ENCODE measurements around the gene PRUNE2.

Gene PRUNE2

GRCh38 chr9:76646249-76646648, 259.7 kb downstream of the PRUNE2 start:
- WGBS, 2 experiments = 91 to 93% methylated on average over 4 of the region's 4 CpGs
- Histone ChIP-seq H3K9me3 (ENCODE audit: control insufficient read depth, low read length) (no peaks in the 10 kb centered on the region), H3K4me1 (ENCODE audit: control insufficient read depth, insufficient read depth, low read length) (peaks cover 9% of the 10 kb centered on the region), H3K27ac (ENCODE audit: insufficient read depth, low read depth, low read length, poor library complexity, severe bottlenecking) (no peak overlapping the region), H3K27me3 (ENCODE audit: control insufficient read depth, insufficient read depth, low read length, poor library complexity, severe bottlenecking) (no peaks in the 10 kb centered on the region), H3K4me3 (ENCODE audit: insufficient read depth, low read depth, low read length) (no peak overlapping the region), H3K36me3 (ENCODE audit: control insufficient read depth, insufficient read depth, low read length) (no peaks in the 10 kb centered on the region)

GRCh38 chr9:76644647-76645250, 261.2 kb downstream of the PRUNE2 start:
- no peak overlapping the region for H3K27ac ChIP-seq (ENCODE audit: insufficient read depth, low read depth, low read length, poor library complexity, severe bottlenecking)
- no peaks in the 10 kb centered on the region for H3K27me3 ChIP-seq (ENCODE audit: control insufficient read depth, insufficient read depth, low read length, poor library complexity, severe bottlenecking)
- H3K4me1 ChIP-seq (ENCODE audit: control insufficient read depth, insufficient read depth, low read length) = peaks cover 4% of the 10 kb centered on the region
- H3K4me3 ChIP-seq (ENCODE audit: insufficient read depth, low read depth, low read length) = no peak overlapping the region
- H3K36me3 ChIP-seq (ENCODE audit: control insufficient read depth, insufficient read depth, low read length) = no peaks in the 10 kb centered on the region
- no peaks in the 10 kb centered on the region for H3K9me3 ChIP-seq (ENCODE audit: control insufficient read depth, low read length)
- 93 to 94% methylated on average over 10 of the region's 10 CpGs for WGBS, 2 experiments

DNA sequence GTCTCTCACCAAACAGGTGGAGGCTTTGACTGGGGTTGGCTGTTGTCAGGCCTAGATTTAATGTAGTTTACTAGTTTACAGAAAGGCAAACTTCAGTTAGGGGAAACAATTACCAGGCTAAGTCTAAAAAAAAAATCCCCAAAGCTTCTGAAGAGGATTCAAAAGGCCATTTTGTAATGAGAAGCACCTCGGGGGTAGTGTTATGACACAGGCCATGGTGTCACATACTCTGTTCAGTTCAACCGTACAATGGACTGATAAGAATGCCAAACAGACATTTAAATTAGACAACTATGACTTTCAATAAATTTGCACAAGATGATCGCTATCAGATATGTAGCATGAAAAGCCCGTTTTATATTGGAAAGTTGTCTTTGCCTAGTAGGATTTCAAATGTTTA, 261.7 kb downstream of the PRUNE2 start:
- H3K9me3 ChIP-seq (ENCODE audit: control insufficient read depth, low read length) = no peaks in the 10 kb centered on the region
- H3K4me3 ChIP-seq (ENCODE audit: insufficient read depth, low read depth, low read length) = no peak overlapping the region
- peaks cover 4% of the 10 kb centered on the region for H3K4me1 ChIP-seq (ENCODE audit: control insufficient read depth, insufficient read depth, low read length)
- no peaks in the 10 kb centered on the region for H3K36me3 ChIP-seq (ENCODE audit: control insufficient read depth, insufficient read depth, low read length)
- H3K27ac ChIP-seq (ENCODE audit: insufficient read depth, low read depth, low read length, poor library complexity, severe bottlenecking) = no peak overlapping the region
- WGBS, 2 experiments = 94 to 98% methylated on average over 4 of the region's 4 CpGs
- no peaks in the 10 kb centered on the region for H3K27me3 ChIP-seq (ENCODE audit: control insufficient read depth, insufficient read depth, low read length, poor library complexity, severe bottlenecking)

DNA sequence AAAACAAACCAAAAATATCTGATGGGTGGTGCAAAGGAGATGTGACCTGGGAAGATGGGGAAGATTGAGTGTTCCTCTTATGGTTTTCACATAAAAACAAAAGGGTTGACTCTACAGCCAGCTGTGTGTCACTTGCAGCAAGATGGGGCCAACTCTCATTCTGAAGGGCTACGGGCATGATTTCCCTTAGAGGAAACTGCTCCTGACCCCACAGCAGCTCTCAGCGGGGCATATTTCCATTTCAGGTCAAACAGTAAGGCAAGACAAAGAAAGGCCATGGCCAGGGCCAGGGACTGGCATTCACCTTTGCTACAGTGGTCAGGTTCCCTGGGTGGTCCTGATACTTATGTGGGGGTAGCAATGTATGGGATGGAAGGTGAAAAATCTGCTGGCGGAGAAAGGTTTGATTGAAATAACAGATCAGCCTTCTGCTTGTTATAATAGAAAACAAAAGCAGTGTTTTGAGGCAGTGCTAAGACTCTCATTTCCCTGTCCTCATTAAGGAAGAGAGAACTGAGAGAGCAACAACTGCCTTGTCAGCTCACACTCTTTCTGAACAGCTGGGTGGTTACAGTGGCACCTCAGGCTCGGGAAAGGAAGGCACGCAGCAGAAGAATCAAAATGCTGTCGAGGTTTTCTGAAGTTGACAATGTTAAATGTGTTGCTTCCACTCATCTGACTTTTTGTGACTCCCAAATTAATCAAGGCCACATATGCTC, 262.4 kb downstream of the PRUNE2 start:
- no peaks in the 10 kb centered on the region for H3K36me3 ChIP-seq (ENCODE audit: control insufficient read depth, insufficient read depth, low read length)
- H3K27ac ChIP-seq (ENCODE audit: insufficient read depth, low read depth, low read length, poor library complexity, severe bottlenecking) = no peak overlapping the region
- 64% methylated on average over 6 of the region's 6 CpGs for WGBS, 2 experiments

GRCh38 chr9:76642701-76643209, 263.2 kb downstream of the PRUNE2 start:
- no peaks in the 10 kb centered on the region for H3K36me3 ChIP-seq (ENCODE audit: control insufficient read depth, insufficient read depth, low read length)
- no peak overlapping the region for H3K27ac ChIP-seq (ENCODE audit: insufficient read depth, low read depth, low read length, poor library complexity, severe bottlenecking)
- no peaks in the 10 kb centered on the region for H3K27me3 ChIP-seq (ENCODE audit: control insufficient read depth, insufficient read depth, low read length, poor library complexity, severe bottlenecking)
- H3K9me3 ChIP-seq (ENCODE audit: control insufficient read depth, low read length) = no peaks in the 10 kb centered on the region
- WGBS, 2 experiments = 80 to 86% methylated on average over 5 of the region's 5 CpGs
- H3K4me1 ChIP-seq (ENCODE audit: control insufficient read depth, insufficient read depth, low read length) = peaks cover 4% of the 10 kb centered on the region
- no peak overlapping the region for H3K4me3 ChIP-seq (ENCODE audit: insufficient read depth, low read depth, low read length)

More for the DNA sequence above, 262.4 kb downstream of the PRUNE2 start:
- Histone ChIP-seq H3K9me3 (ENCODE audit: control insufficient read depth, low read length) (no peaks in the 10 kb centered on the region), H3K27me3 (ENCODE audit: control insufficient read depth, insufficient read depth, low read length, poor library complexity, severe bottlenecking) (no peaks in the 10 kb centered on the region), H3K4me1 (ENCODE audit: control insufficient read depth, insufficient read depth, low read length) (peaks cover 4% of the 10 kb centered on the region), H3K4me3 (ENCODE audit: insufficient read depth, low read depth, low read length) (no peak overlapping the region)

DNA sequence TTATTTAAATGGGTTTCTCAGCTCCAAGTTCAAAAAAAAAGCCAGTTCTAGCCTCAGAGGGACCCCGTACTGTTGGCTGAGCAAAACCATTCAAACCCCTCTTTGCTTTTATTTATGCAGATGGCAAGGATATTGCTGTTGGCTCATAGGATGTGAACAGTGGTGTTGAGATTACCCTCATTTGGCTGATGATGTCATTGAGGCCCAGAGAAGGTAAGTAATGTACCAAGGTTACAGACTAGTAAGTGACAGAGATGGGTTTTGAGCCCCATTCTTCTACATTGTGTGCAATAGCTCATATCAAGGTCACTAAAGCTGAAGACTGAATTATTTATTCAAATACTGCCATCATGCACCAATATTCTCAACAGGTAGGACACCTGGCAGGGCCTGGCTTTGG, 263.8 kb downstream of the PRUNE2 start:
- Histone ChIP-seq H3K4me3 (ENCODE audit: insufficient read depth, low read depth, low read length) (no peak overlapping the region), H3K36me3 (ENCODE audit: control insufficient read depth, insufficient read depth, low read length) (no peaks in the 10 kb centered on the region), H3K27me3 (ENCODE audit: control insufficient read depth, insufficient read depth, low read length, poor library complexity, severe bottlenecking) (no peaks in the 10 kb centered on the region), H3K27ac (ENCODE audit: insufficient read depth, low read depth, low read length, poor library complexity, severe bottlenecking) (no peak overlapping the region), H3K9me3 (ENCODE audit: control insufficient read depth, low read length) (no peaks in the 10 kb centered on the region), H3K4me1 (ENCODE audit: control insufficient read depth, insufficient read depth, low read length) (peaks cover 4% of the 10 kb centered on the region)
- 100% methylated on average over 1 of the region's 1 CpG for WGBS, 2 experiments

GRCh38 chr9:76638001-76638400, 267.9 kb downstream of the PRUNE2 start:
- Histone ChIP-seq H3K4me1 (ENCODE audit: control insufficient read depth, insufficient read depth, low read length) (no peaks in the 10 kb centered on the region), H3K9me3 (ENCODE audit: control insufficient read depth, low read length) (no peaks in the 10 kb centered on the region), H3K27me3 (ENCODE audit: control insufficient read depth, insufficient read depth, low read length, poor library complexity, severe bottlenecking) (no peaks in the 10 kb centered on the region), H3K27ac (ENCODE audit: insufficient read depth, low read depth, low read length, poor library complexity, severe bottlenecking) (no peak overlapping the region), H3K36me3 (ENCODE audit: control insufficient read depth, insufficient read depth, low read length) (no peaks in the 10 kb centered on the region), H3K4me3 (ENCODE audit: insufficient read depth, low read depth, low read length) (no peak overlapping the region)
- WGBS, 2 experiments = 91 to 94% methylated on average over 4 of the region's 4 CpGs

DNA sequence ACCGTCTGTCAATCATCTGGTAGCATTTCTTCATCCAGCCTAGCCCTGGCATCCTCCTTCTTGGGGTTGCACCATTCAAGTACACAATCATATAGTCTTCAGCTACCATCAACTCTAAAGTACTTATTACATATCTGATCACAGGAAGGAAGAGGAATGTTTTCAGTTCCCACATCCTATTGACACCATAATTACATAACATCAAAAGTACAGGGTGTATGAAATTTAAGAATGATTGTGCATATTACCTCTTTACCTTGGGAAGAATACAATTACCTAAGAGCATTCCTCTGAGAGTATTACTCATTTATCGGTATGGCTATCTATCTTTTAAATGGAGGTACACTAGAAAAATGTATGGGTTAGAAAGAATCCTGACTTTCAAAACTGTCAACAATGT, 268.5 kb downstream of the PRUNE2 start:
- Histone ChIP-seq H3K27ac (ENCODE audit: insufficient read depth, low read depth, low read length, poor library complexity, severe bottlenecking) (no peak overlapping the region), H3K4me3 (ENCODE audit: insufficient read depth, low read depth, low read length) (no peak overlapping the region), H3K9me3 (ENCODE audit: control insufficient read depth, low read length) (no peaks in the 10 kb centered on the region), H3K36me3 (ENCODE audit: control insufficient read depth, insufficient read depth, low read length) (no peaks in the 10 kb centered on the region), H3K27me3 (ENCODE audit: control insufficient read depth, insufficient read depth, low read length, poor library complexity, severe bottlenecking) (no peaks in the 10 kb centered on the region), H3K4me1 (ENCODE audit: control insufficient read depth, insufficient read depth, low read length) (no peaks in the 10 kb centered on the region)
- 95 to 100% methylated on average over 1 to 2 of the region's 2 CpGs for WGBS, 2 experiments

DNA sequence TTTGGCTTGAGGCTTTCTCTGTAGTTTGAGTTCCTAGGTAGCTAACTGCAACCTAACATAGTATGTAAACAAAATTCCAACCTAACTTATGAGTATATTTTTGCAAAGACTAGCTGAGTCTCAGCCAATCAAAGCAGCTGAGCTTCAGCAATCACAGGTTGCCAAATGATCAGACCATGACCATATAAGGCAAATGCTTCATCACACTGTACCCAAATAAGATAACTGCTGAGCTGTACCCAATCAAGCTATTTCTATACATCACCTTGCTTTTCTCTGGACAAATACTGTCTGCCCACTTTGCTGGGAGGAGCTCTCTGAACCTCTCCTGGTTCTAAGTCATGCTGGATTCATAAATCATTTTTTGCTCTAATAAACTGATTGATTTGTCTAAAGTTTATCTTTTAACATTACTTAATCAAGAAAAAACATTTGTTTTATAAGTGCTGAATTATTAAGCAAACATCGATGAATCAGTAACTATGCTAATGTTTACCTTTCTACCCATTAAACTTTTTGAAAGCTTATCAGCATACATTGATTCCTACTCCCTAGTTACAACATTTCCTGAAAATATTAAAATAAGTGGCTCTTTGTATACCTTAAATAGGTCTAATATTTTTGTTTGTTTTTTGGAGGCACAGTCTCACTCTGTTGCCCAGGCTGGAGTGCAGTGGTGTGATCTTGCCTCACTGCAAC, 271.4 kb downstream of the PRUNE2 start:
- no peaks in the 10 kb centered on the region for H3K9me3 ChIP-seq (ENCODE audit: control insufficient read depth, low read length)
- no peaks in the 10 kb centered on the region for H3K36me3 ChIP-seq (ENCODE audit: control insufficient read depth, insufficient read depth, low read length)
- H3K27me3 ChIP-seq (ENCODE audit: control insufficient read depth, insufficient read depth, low read length, poor library complexity, severe bottlenecking) = no peaks in the 10 kb centered on the region
- no peak overlapping the region for H3K27ac ChIP-seq (ENCODE audit: insufficient read depth, low read depth, low read length, poor library complexity, severe bottlenecking)
- 100% methylated on average over 1 of the region's 1 CpG for WGBS, 2 experiments
- H3K4me3 ChIP-seq (ENCODE audit: insufficient read depth, low read depth, low read length) = no peak overlapping the region
- no peaks in the 10 kb centered on the region for H3K4me1 ChIP-seq (ENCODE audit: control insufficient read depth, insufficient read depth, low read length)

GRCh38 chr9:76630916-76631315, 275.0 kb downstream of the PRUNE2 start:
- H3K4me3 ChIP-seq (ENCODE audit: insufficient read depth, low read depth, low read length) = no peak overlapping the region
- H3K9me3 ChIP-seq (ENCODE audit: control insufficient read depth, low read length) = no peaks in the 10 kb centered on the region
- no peaks in the 10 kb centered on the region for H3K36me3 ChIP-seq (ENCODE audit: control insufficient read depth, insufficient read depth, low read length)
- H3K27ac ChIP-seq (ENCODE audit: insufficient read depth, low read depth, low read length, poor library complexity, severe bottlenecking) = no peak overlapping the region
- H3K4me1 ChIP-seq (ENCODE audit: control insufficient read depth, insufficient read depth, low read length) = no peaks in the 10 kb centered on the region
- WGBS, 2 experiments = 94 to 96% methylated on average over 3 of the region's 3 CpGs
- no peaks in the 10 kb centered on the region for H3K27me3 ChIP-seq (ENCODE audit: control insufficient read depth, insufficient read depth, low read length, poor library complexity, severe bottlenecking)
